OCI-LY1 (cell line): Measurements from ENCODE around the gene MYH7B.

Source experiments
- H2AFZ ChIP-seq: fragments of 200-600 bp; sonication (generic), shearing (Covaris generic); 2 replicates; pipeline ENCODE4 v1.6.0; 2014; ENCODE audit warnings: antibody characterized with exemption, mild to moderate bottlenecking, low read length
- H3F3A ChIP-seq: fragments of 200-600 bp; sonication (generic), shearing (Covaris generic); 2 replicates; pipeline ENCODE4 v1.6.0; 2014; ENCODE audit warnings: mild to moderate bottlenecking, antibody characterized with exemption, low read length, moderate library complexity; ENCODE audit not compliant: insufficient read depth
- H3K27ac ChIP-seq: fragments of 200-600 bp; sonication (generic); 2 replicates; pipeline ENCODE4 v1.5.1; 2014; ENCODE audit warnings: low read length, mixed run types, mild to moderate bottlenecking, low read depth; ENCODE audit not compliant: poor library complexity, severe bottlenecking
- H3K27me3 ChIP-seq: fragments of 200-600 bp; sonication (generic); 2 replicates; pipeline ENCODE4 v1.6.0; 2014; ENCODE audit warnings: antibody characterized with exemption, mild to moderate bottlenecking, low read length, moderate library complexity; ENCODE audit not compliant: insufficient read depth
- H3K36me3 ChIP-seq: fragments of 200-600 bp; sonication (generic); 2 replicates; pipeline ENCODE4 v1.6.1; 2014; ENCODE audit warnings: mild to moderate bottlenecking, antibody characterized with exemption, low read length, moderate library complexity, mixed read lengths; ENCODE audit not compliant: insufficient read depth
- H3K4me1 ChIP-seq: fragments of 200-600 bp; sonication (generic); 2 replicates; pipeline ENCODE4 v1.5.1; 2014; ENCODE audit warnings: mild to moderate bottlenecking, low read length, moderate library complexity; ENCODE audit not compliant: insufficient read depth, severe bottlenecking
- H3K4me2 ChIP-seq: fragments of 200-600 bp; sonication (generic), shearing (Covaris generic); 2 replicates; pipeline ENCODE4 v1.6.1; 2014; ENCODE audit warnings: low read length
- H3K4me3 ChIP-seq: fragments of 200-600 bp; sonication (generic); 2 replicates; pipeline ENCODE4 v1.5.1; 2014; ENCODE audit warnings: low read length, low read depth, mild to moderate bottlenecking, mixed read lengths; ENCODE audit not compliant: poor library complexity, severe bottlenecking
- H3K79me2 ChIP-seq: fragments of 200-600 bp; shearing (Covaris generic); 2 replicates; pipeline ENCODE4 v1.6.1; 2016; ENCODE audit warnings: mixed run types, low read length, mixed read lengths; ENCODE audit not compliant: insufficient read depth
- H3K9ac ChIP-seq: fragments of 200-600 bp; sonication (generic), shearing (Covaris generic); 2 replicates; pipeline ENCODE4 v1.6.1; 2014; ENCODE audit warnings: mild to moderate bottlenecking, low read length, mixed read lengths
- H3K9me2 ChIP-seq: fragments of 200-600 bp; sonication (generic), shearing (Covaris generic); 2 replicates; pipeline ENCODE4 v1.6.1; 2014; ENCODE audit warnings: low read depth, mild to moderate bottlenecking, low read length, mixed read lengths
- H3K9me3 ChIP-seq: fragments of 200-600 bp; shearing (Covaris generic); 2 replicates; pipeline ENCODE4 v1.6.1; 2014; ENCODE audit warnings: low read length, mixed read lengths
- H4K20me1 ChIP-seq: fragments of 200-600 bp; sonication (generic), shearing (Covaris generic); 2 replicates; pipeline ENCODE4 v1.6.0; 2016; ENCODE audit warnings: mild to moderate bottlenecking, low read length; ENCODE audit not compliant: insufficient read depth
- EZH2 ChIP-seq: fragments of 200-600 bp; sonication (generic), shearing (Covaris generic); IDR thresholded peaks from 2 replicates; pipeline ENCODE4 v1.8.0; 2017; ENCODE audit warnings: borderline replicate concordance, mixed run types, mild to moderate bottlenecking, antibody characterized with exemption, low read length, moderate library complexity, mixed read lengths
- TF ChIP-seq, protein P1 (sequence below): fragments of 200-600 bp; sonication (generic), shearing (Covaris generic); IDR thresholded peaks from 2 replicates; pipeline ENCODE4 v1.5.1; 2017; ENCODE audit warnings: mild to moderate bottlenecking, antibody characterized with exemption, low read length, moderate library complexity, mixed read lengths

Gene MYH7B

DNA sequence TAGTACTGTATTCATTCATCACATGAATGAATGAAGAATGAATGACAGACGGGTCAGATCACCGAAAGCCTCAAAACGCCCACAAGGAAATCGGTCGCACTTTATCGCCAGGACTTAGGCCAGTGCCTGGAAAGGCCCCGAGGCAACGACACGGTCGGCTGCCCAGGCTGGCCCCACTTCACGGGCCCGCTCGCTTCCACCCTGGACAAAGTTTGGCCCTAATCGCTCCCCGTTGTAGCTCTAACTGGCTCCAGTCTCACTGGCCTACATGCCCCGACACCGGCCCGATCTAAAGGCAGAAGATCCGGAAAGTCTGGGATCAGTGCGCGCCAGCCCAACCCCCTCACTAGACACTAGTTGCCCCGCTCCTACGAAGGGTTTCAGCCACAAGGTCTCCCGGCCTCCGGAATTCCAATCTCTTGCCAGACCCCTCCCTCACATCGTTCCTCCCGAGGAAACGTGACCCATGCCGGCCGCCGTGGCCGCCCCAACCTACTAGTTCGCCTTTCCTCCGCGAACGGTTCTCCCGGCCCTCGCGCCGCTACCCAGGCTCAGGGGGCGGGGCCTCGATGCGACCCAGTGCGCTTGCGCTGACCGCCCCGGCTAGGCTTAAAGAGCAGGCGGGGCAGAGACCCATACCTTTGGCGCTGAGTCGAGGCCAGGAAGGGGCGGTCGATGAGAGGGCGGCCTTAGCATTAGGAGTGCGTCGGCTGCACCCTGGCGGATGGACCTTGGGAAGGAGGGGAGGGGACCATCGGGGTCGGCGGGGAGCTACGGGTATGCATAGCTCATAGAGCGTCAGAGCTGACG lies at the start of gene MYH7B, which contains the start of gene GSS:
Gene MYH7B (plus strand): TSS at position 638 of the 810 bp plus-strand sequence. CDS start 22,138 bp downstream, outside the sequence.
Gene GSS (minus strand): TSS at position 576 of the 810 bp plus-strand sequence. CDS start 3,954 bp downstream, outside the sequence.
- peak within 1 kb of the TSS; percentile 78 for H3K4me3 ChIP-seq
- no peaks in the 10 kb centered on the region for H3K27me3 ChIP-seq
- H3K79me2 ChIP-seq: no peaks in the 10 kb centered on the region
- peak within 1 kb of the TSS; percentile 34 for H3K27ac ChIP-seq
- H3K9me3 ChIP-seq: peaks cover 8% of the 10 kb centered on the region
- H3K4me2 ChIP-seq: peak within 1 kb of the TSS; percentile 85
- no peaks in the 10 kb centered on the region for H4K20me1 ChIP-seq
- peak within 1 kb of the TSS; percentile 83 for H3K9ac ChIP-seq
- TF ChIP-seq, protein P1, sequence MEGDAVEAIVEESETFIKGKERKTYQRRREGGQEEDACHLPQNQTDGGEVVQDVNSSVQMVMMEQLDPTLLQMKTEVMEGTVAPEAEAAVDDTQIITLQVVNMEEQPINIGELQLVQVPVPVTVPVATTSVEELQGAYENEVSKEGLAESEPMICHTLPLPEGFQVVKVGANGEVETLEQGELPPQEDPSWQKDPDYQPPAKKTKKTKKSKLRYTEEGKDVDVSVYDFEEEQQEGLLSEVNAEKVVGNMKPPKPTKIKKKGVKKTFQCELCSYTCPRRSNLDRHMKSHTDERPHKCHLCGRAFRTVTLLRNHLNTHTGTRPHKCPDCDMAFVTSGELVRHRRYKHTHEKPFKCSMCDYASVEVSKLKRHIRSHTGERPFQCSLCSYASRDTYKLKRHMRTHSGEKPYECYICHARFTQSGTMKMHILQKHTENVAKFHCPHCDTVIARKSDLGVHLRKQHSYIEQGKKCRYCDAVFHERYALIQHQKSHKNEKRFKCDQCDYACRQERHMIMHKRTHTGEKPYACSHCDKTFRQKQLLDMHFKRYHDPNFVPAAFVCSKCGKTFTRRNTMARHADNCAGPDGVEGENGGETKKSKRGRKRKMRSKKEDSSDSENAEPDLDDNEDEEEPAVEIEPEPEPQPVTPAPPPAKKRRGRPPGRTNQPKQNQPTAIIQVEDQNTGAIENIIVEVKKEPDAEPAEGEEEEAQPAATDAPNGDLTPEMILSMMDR: peak; percentile 57; the same call in 1 of the 2 replicates
- TF ChIP-seq EZH2: no peak
- no peaks in the 10 kb centered on the region for H3K9me2 ChIP-seq
- peaks cover 26% of the 10 kb centered on the region for H3K4me1 ChIP-seq
- H3F3A ChIP-seq: no peaks in the 10 kb centered on the region
- H3K36me3 ChIP-seq: no peaks in the 10 kb centered on the region; the same call in 1 of the 2 replicates
- peak within 1 kb of the TSS; percentile 40 for H2AFZ ChIP-seq

DNA sequence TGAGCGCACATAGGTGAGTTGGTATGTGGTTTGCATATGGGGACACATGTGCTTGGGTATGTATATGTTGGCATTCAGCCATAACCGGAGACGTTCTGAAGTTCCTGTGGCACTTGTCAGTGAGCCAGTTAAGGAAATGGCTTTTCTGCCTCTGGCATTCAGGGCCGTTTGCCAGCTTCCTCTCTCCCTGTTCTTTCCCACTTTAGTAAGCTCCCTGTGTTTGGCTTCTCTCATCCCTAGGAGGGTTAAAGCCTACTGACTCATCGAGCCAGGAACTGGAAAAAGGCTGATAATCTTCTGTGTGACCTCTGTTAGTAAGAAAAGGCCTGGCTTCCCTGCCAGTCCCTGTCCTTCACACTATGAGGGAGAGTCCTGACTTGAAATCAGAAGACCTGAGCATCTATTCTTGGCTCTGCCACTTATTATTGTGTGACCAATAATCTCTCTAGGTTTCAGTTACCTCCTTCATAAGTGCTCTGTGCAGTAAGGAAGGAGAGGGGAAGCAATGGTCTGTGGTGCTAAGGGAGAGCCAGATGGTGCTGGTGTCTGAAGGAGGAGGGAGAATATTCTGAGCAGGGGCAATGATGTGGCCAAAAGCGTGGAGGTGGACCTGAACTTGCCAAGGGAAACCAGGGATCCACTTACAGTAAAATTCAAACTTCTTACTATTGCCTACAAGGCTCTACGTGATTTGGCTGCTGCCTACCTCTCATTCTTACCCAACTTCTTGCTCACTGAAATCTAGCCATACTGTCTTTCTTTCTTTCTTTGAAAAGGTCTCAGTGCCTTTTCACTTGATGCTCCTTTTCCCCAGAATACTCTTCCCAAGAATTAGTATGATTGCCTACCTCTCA lies 47.8 kb upstream of the MYH7B start:
- peaks cover 9% of the 10 kb centered on the region for H3K4me1 ChIP-seq
- no peaks in the 10 kb centered on the region for H3K9me2 ChIP-seq
- H3K36me3 ChIP-seq: no peaks in the 10 kb centered on the region
- H3K27me3 ChIP-seq: no peaks in the 10 kb centered on the region
- H3K9ac ChIP-seq: no peak overlapping the region
- no peak overlapping the region for H3K4me3 ChIP-seq
- no peak overlapping the region for H3K27ac ChIP-seq
- no peaks in the 10 kb centered on the region for H3K79me2 ChIP-seq
- TF ChIP-seq, protein P1: no peak
- TF ChIP-seq EZH2: no peak
- no peak overlapping the region; the same call in 1 of the 2 replicates for H3K4me2 ChIP-seq
- no peak overlapping the region for H2AFZ ChIP-seq
- no peaks in the 10 kb centered on the region for H4K20me1 ChIP-seq
- no peaks in the 10 kb centered on the region for H3K9me3 ChIP-seq
- no peaks in the 10 kb centered on the region for H3F3A ChIP-seq

DNA sequence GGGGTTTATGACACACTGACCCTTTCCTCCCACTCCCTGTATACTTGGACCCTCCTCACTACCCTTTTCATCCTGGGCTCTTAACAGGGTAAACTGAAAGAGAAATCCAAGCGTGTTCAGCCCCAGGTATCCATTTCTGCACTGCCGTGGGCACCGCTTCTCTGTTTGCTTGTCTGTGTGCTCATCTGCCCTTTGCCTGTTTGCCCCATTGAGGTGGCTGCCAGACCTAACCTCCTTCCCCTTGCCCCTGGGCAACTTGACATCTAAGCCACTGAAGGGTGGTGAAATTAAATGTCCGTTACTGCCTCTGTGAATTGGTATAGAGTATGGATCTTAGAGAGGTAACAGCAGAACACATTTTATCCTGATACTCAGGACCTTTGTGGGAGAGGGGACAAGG lies 40.5 kb upstream of the MYH7B start:
- H3F3A ChIP-seq: no peaks in the 10 kb centered on the region
- no peaks in the 10 kb centered on the region for H3K9me3 ChIP-seq
- H3K36me3 ChIP-seq: no peaks in the 10 kb centered on the region
- H3K27me3 ChIP-seq: no peaks in the 10 kb centered on the region; the same call in 1 of the 2 replicates
- TF ChIP-seq, protein P1: no peak
- TF ChIP-seq EZH2: no peak
- no peak overlapping the region for H3K27ac ChIP-seq
- H3K4me3 ChIP-seq: no peak overlapping the region
- no peaks in the 10 kb centered on the region for H3K9me2 ChIP-seq
- no peak overlapping the region for H3K4me2 ChIP-seq
- no peaks in the 10 kb centered on the region for H3K79me2 ChIP-seq
- H3K4me1 ChIP-seq: no peaks in the 10 kb centered on the region
- H4K20me1 ChIP-seq: no peaks in the 10 kb centered on the region
- no peak overlapping the region for H2AFZ ChIP-seq
- no peak overlapping the region for H3K9ac ChIP-seq
